GM12878 (cell line): ENCODE results near the gene TTC23. TPM values are rescaled to one million over a fixed set of nuclear protein-coding genes. Genes with fewer than 3 reads are reported as not detected.

Source experiments
- EGR1 ChIP-seq, 2 experiments: IDR thresholded peaks; 1 replicate in 1 of 2; 2 replicates in 1 of 2; pipeline ENCODE4 v1.6.1; 2011 to 2012; ENCODE audit warnings: low read depth in 2 of 2, low read length in 2 of 2, borderline replicate concordance in 1 of 2, mild to moderate bottlenecking in 1 of 2, moderate library complexity in 1 of 2
- GATAD2B ChIP-seq: fragments of 450-650 bp; conservative IDR thresholded peaks from 2 replicates; pipeline ENCODE4 v1.6.1; 2017; ENCODE audit warnings: low read depth, mild to moderate bottlenecking, moderate library complexity
- MXI1 ChIP-seq: fragments of 150-350 bp; IDR thresholded peaks from 2 replicates; pipeline ENCODE4 v1.6.1; 2011; ENCODE audit warnings: low read depth, mild to moderate bottlenecking, inconsistent platforms, low read length, improper control_type of control experiment
- NFIC ChIP-seq: IDR thresholded peaks from 2 replicates; pipeline ENCODE4 v1.6.1; 2012; ENCODE audit warnings: low read depth, mild to moderate bottlenecking, inconsistent platforms, low read length, moderate library complexity
- PBX3 ChIP-seq: IDR thresholded peaks from 2 replicates; pipeline ENCODE4 v1.6.1; 2011; ENCODE audit warnings: mild to moderate bottlenecking, low read depth, low read length, moderate library complexity; ENCODE audit not compliant: insufficient replicate concordance
- RAD21 ChIP-seq: IDR thresholded peaks from 2 replicates; pipeline ENCODE4 v1.6.1; 2011; ENCODE audit warnings: mild to moderate bottlenecking, low read depth, low read length, moderate library complexity; ENCODE audit not compliant: insufficient read depth
- REST ChIP-seq: IDR thresholded peaks from 2 replicates; pipeline ENCODE4 v1.6.1; 2012; ENCODE audit warnings: mild to moderate bottlenecking, low read depth, low read length
- USF2 ChIP-seq: IDR thresholded peaks from 2 replicates; pipeline ENCODE4 v1.6.1; 2011; ENCODE audit warnings: low read depth, low read length, improper control_type of control experiment, borderline replicate concordance
- ZBTB4 ChIP-seq: fragments of 450-650 bp; formaldehyde crosslinking; IDR thresholded peaks from 2 replicates; pipeline ENCODE4 v1.4.0; 2022; ENCODE audit warnings: mild to moderate bottlenecking, moderate library complexity
- polyA plus RNA-seq, 11 experiments: library from polyadenylated mRNA; depleted of rRNA in 4 of 11; unstranded in 6 of 11; stranded (reverse) in 5 of 11; fragments of >200 nt; fragmentation: Nextera tagmentation in 4 of 11; fragmentation: Illumina TruSeq in 1 of 11; extraction: Ambion mirVana in 4 of 11; extraction: Trizol in 1 of 11; gene quantifications; 1 replicate in 1 of 11; 2 replicates in 10 of 11; pipeline versions ENCODE4 v1.2.1 to v1.2.3, GENCODE V29; 2011 to 2016; ENCODE audit warnings: inconsistent platforms in 2 of 11, missing spikeins in 2 of 11, low read depth in 1 of 11
- total RNA-seq, 4 experiments: library from RNA; depleted of rRNA in 3 of 4; stranded (reverse); fragments of >200 nt in 3 of 4; fragmentation: Illumina TruSeq in 1 of 4; extraction: Trizol in 1 of 4; gene quantifications; 2 replicates each; pipeline versions ENCODE4 v1.2.1 to v1.2.3, GENCODE V29; 2013 to 2021
- TF ChIP-seq, protein P1 (sequence below): IDR thresholded peaks from 2 replicates; pipeline ENCODE4 v1.6.1; 2012; ENCODE audit warnings: low read depth, low read length, improper control_type of control experiment

TTC23 gene
- total and polyA plus RNA-seq, 10 of the 15 experiments (the other 5 are each of a cell fraction or from before 2014, with no cell fraction given), result 1.2 to 9.0 (median 6.5) TPM

- TF ChIP-seq ZBTB4 (CRISPR knock-in tag) (no peak), EGR1 (IDR thresholded peaks at IDR 0.05; ENCODE audit: borderline replicate concordance in 1 of 2, low read depth in 2 of 2, low read length in 2 of 2) (no peak), MXI1 (no peak), NFIC (no peak), PBX3 (no peak), USF2 (no peak), RAD21 (no peak), REST (no peak), GATAD2B (no peak)
- TF ChIP-seq, protein P1, sequence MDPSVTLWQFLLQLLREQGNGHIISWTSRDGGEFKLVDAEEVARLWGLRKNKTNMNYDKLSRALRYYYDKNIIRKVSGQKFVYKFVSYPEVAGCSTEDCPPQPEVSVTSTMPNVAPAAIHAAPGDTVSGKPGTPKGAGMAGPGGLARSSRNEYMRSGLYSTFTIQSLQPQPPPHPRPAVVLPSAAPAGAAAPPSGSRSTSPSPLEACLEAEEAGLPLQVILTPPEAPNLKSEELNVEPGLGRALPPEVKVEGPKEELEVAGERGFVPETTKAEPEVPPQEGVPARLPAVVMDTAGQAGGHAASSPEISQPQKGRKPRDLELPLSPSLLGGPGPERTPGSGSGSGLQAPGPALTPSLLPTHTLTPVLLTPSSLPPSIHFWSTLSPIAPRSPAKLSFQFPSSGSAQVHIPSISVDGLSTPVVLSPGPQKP, result no peak
Observed at GRCh38 chr15:99275525-99276128, 26.2 kb upstream of the TTC23 start (continued).
